ENCODE measurements around the gene SMIM41.
"Not testable (repeated sequence)": the region's sequence is repeated elsewhere in the genome, so short reads cannot be mapped to it uniquely, and the experiment has no call there.

Gene SMIM41

GRCh38 chr12:52116222-52117125 is 37.0 kb downstream of the SMIM41 start:
- not testable (repeated sequence) for H3K9me3 Mint-ChIP-seq (ENCODE audit: low read depth); H3K4me3 Mint-ChIP-seq; H3K36me3 Mint-ChIP-seq; H3K27me3 Mint-ChIP-seq; H3K27ac Mint-ChIP-seq
- H3K4me1 Mint-ChIP-seq (ENCODE audit: low read depth), result peaks cover 18% of the 10 kb centered on the region

GRCh38 chr12:52117806-52118475 is 38.4 kb downstream of the SMIM41 start:
- H3K27me3 Mint-ChIP-seq; H3K9me3 Mint-ChIP-seq (ENCODE audit: low read depth); H3K27ac Mint-ChIP-seq; H3K4me3 Mint-ChIP-seq; H3K36me3 Mint-ChIP-seq: not testable (repeated sequence)
- peaks cover 21% of the 10 kb centered on the region for H3K4me1 Mint-ChIP-seq (ENCODE audit: low read depth)

GRCh38 chr12:52119398-52120254 is 40.1 kb downstream of the SMIM41 start:
- Mint-ChIP-seq H3K4me3 (no peak overlapping the region), H3K36me3 (no peaks in the 10 kb centered on the region), H3K27ac (no peak overlapping the region), H3K9me3 (ENCODE audit: low read depth) (no peaks in the 10 kb centered on the region), H3K4me1 (ENCODE audit: low read depth) (peaks cover 21% of the 10 kb centered on the region), H3K27me3 (peaks cover 7% of the 10 kb centered on the region)

GRCh38 chr12:52120951-52121823 is 41.7 kb downstream of the SMIM41 start:
- H3K4me3 Mint-ChIP-seq, result no peak overlapping the region
- no peaks in the 10 kb centered on the region for H3K9me3 Mint-ChIP-seq (ENCODE audit: low read depth)
- H3K4me1 Mint-ChIP-seq (ENCODE audit: low read depth), result peaks cover 21% of the 10 kb centered on the region
- H3K27ac Mint-ChIP-seq, result no peak overlapping the region
- H3K27me3 Mint-ChIP-seq, result peaks cover 7% of the 10 kb centered on the region
- H3K36me3 Mint-ChIP-seq, result no peaks in the 10 kb centered on the region

GRCh38 chr12:52121824-52122539 is 42.5 kb downstream of the SMIM41 start:
- H3K36me3 Mint-ChIP-seq, result no peaks in the 10 kb centered on the region
- no peaks in the 10 kb centered on the region for H3K9me3 Mint-ChIP-seq (ENCODE audit: low read depth)
- no peak overlapping the region for H3K27ac Mint-ChIP-seq
- H3K4me3 Mint-ChIP-seq, result no peak overlapping the region
- peaks cover 7% of the 10 kb centered on the region for H3K27me3 Mint-ChIP-seq
- peaks cover 13% of the 10 kb centered on the region for H3K4me1 Mint-ChIP-seq (ENCODE audit: low read depth)

- Mint-ChIP-seq H3K27me3 (peaks cover 7% of the 10 kb centered on the region), H3K9me3 (ENCODE audit: low read depth) (no peaks in the 10 kb centered on the region), H3K4me1 (ENCODE audit: low read depth) (peaks cover 11% of the 10 kb centered on the region), H3K4me3 (no peak overlapping the region), H3K27ac (no peak overlapping the region), H3K36me3 (no peaks in the 10 kb centered on the region)
Observed at GRCh38 chr12:52122540-52122871, 43.0 kb downstream of the SMIM41 start.

- H3K9me3 Mint-ChIP-seq (ENCODE audit: low read depth), result no peaks in the 10 kb centered on the region
- no peak overlapping the region for H3K27ac Mint-ChIP-seq
- no peaks in the 10 kb centered on the region for H3K36me3 Mint-ChIP-seq
- peaks cover 7% of the 10 kb centered on the region for H3K27me3 Mint-ChIP-seq
- peaks cover 11% of the 10 kb centered on the region for H3K4me1 Mint-ChIP-seq (ENCODE audit: low read depth)
- no peak overlapping the region for H3K4me3 Mint-ChIP-seq
Observed at GRCh38 chr12:52122904-52123303, 43.4 kb downstream of the SMIM41 start.

- Mint-ChIP-seq H3K4me1 (ENCODE audit: low read depth) (peaks cover 11% of the 10 kb centered on the region), H3K36me3 (no peaks in the 10 kb centered on the region), H3K27ac (no peak overlapping the region), H3K27me3 (peaks cover 7% of the 10 kb centered on the region), H3K4me3 (no peak overlapping the region), H3K9me3 (ENCODE audit: low read depth) (no peaks in the 10 kb centered on the region)
Observed at GRCh38 chr12:52123487-52124186, 44.1 kb downstream of the SMIM41 start.

- Mint-ChIP-seq H3K4me1 (ENCODE audit: low read depth) (peaks cover 6% of the 10 kb centered on the region), H3K27ac (no peak overlapping the region), H3K4me3 (no peak overlapping the region), H3K27me3 (peaks cover 7% of the 10 kb centered on the region), H3K9me3 (ENCODE audit: low read depth) (no peaks in the 10 kb centered on the region), H3K36me3 (no peaks in the 10 kb centered on the region)
Observed at GRCh38 chr12:52125476-52125900, 46.0 kb downstream of the SMIM41 start.

- H3K9me3 Mint-ChIP-seq (ENCODE audit: low read depth), result no peaks in the 10 kb centered on the region
- peaks cover 3% of the 10 kb centered on the region for H3K27me3 Mint-ChIP-seq
- peaks cover 3% of the 10 kb centered on the region for H3K4me1 Mint-ChIP-seq (ENCODE audit: low read depth)
- H3K27ac Mint-ChIP-seq, result no peak overlapping the region
- H3K36me3 Mint-ChIP-seq, result no peaks in the 10 kb centered on the region
- H3K4me3 Mint-ChIP-seq, result no peak overlapping the region
Observed at GRCh38 chr12:52126050-52126604, 46.6 kb downstream of the SMIM41 start.

GRCh38 chr12:52126605-52127578 is 47.4 kb downstream of the SMIM41 start:
- Mint-ChIP-seq H3K9me3 (ENCODE audit: low read depth) (no peaks in the 10 kb centered on the region), H3K4me1 (ENCODE audit: low read depth) (no peaks in the 10 kb centered on the region), H3K27me3 (peaks cover 2% of the 10 kb centered on the region), H3K27ac (no peak overlapping the region), H3K36me3 (no peaks in the 10 kb centered on the region), H3K4me3 (no peak overlapping the region)

- Mint-ChIP-seq H3K27ac (no peak overlapping the region), H3K4me3 (no peak overlapping the region), H3K4me1 (ENCODE audit: low read depth) (no peaks in the 10 kb centered on the region), H3K36me3 (no peaks in the 10 kb centered on the region), H3K27me3 (peaks cover 2% of the 10 kb centered on the region), H3K9me3 (ENCODE audit: low read depth) (no peaks in the 10 kb centered on the region)
Observed at GRCh38 chr12:52127683-52128450, 48.4 kb downstream of the SMIM41 start.

Measured in activated naive CD8-positive, alpha-beta T cell (primary cell).